ENCODE measurements around the gene SPNS3. TPM values are rescaled to one million over a fixed set of nuclear protein-coding genes. Genes with fewer than 3 reads are reported as not detected.

The SPNS3 gene
- total RNA-seq, 1 experiment from 2014 or later, result 0.37 TPM

- H3K4me2 ChIP-seq (ENCODE audit: low read length), result no peak overlapping the region
- no peaks in the 10 kb centered on the region for H3K9me2 ChIP-seq (ENCODE audit: insufficient read depth)
- H3K4me1 ChIP-seq (ENCODE audit: control insufficient read depth in 1 of 2, insufficient read depth in 2 of 2, low read length in 2 of 2), result peaks cover 21 to 31% of the 10 kb centered on the region in 2 experiments
- no peak for ATAC-seq
- no TSS peak for BruUV-seq (replicated peaks)
- H3K9me3 ChIP-seq (ENCODE audit: control insufficient read depth in 1 of 2, insufficient read depth in 1 of 2, low read depth in 1 of 2, low read length in 2 of 2), result no peaks in the 10 kb centered on the region
- no peak for DNase-seq (ENCODE audit: low read depth, low spot score)
- intact Hi-C loops (cut with micrococcal nuclease), result no loop called here
- H3K36me3 ChIP-seq (ENCODE audit: control insufficient read depth in 1 of 2, insufficient read depth in 2 of 2, low read length in 2 of 2), result no peaks in the 10 kb centered on the region
- H2AFZ ChIP-seq (ENCODE audit: low read depth, low read length, poor library complexity, severe bottlenecking), result no peak overlapping the region
- H3K4me3 ChIP-seq (replicated peaks in 1 of 2; ENCODE audit: low read depth in 1 of 2, low read length in 2 of 2), result no peak overlapping the region
- ChIA-PET POLR2A (no interaction called here), CTCF (no interaction called here), RAD21 (ENCODE audit: low non-redundant PET in 1 of 2, low total read pairs in 2 of 2, uncharacterized antibody in 2 of 2, unreplicated experiment in 2 of 2) (no interaction called here)
- no peak overlapping the region for H3K9ac ChIP-seq (ENCODE audit: low read length)
- no peaks in the 10 kb centered on the region for H3K79me2 ChIP-seq (ENCODE audit: insufficient read depth, low read length)
- no peaks in the 10 kb centered on the region for H4K20me1 ChIP-seq (ENCODE audit: insufficient read depth)
- TF ChIP-seq YY1 (IDR thresholded peaks at IDR 0.05; ENCODE audit: extremely low read depth, insufficient replicate concordance, low read depth, low read length), result no peak
- TF ChIP-seq ZFX (IDR thresholded peaks at IDR 0.05), result no peak
- TF ChIP-seq MAX (IDR thresholded peaks at IDR 0.05), result no peak
- no peak for TF ChIP-seq CTCF (IDR thresholded peaks at IDR 0.05 in 2 of 3, conservative IDR thresholded peaks at IDR 0.05 in 1 of 3; ENCODE audit: borderline replicate concordance in 1 of 3, insufficient read depth in 1 of 3, low read depth in 2 of 3, low read length in 2 of 3)
- no peak for TF ChIP-seq RAD21 (IDR thresholded peaks at IDR 0.05; ENCODE audit: low read depth)
- no peak for TF ChIP-seq SP1 (IDR thresholded peaks at IDR 0.05; ENCODE audit: low read depth)
- TF ChIP-seq ZNF274 (IDR thresholded peaks at IDR 0.05; ENCODE audit: low read depth, low read length), result no peak
- no peak for TF ChIP-seq REST (IDR thresholded peaks at IDR 0.05; ENCODE audit: low read depth)
- no peak for TF ChIP-seq CBX3 (IDR thresholded peaks at IDR 0.05; ENCODE audit: low read depth)
- TF ChIP-seq JUND (IDR thresholded peaks at IDR 0.05), result no peak
- TF ChIP-seq SIN3A (IDR thresholded peaks at IDR 0.05; ENCODE audit: low read depth), result no peak
- TF ChIP-seq ELF1 (IDR thresholded peaks at IDR 0.05; ENCODE audit: borderline replicate concordance, low read depth), result no peak
- H3K27ac ChIP-seq (ENCODE audit: low read depth, low read length), result no peak overlapping the region
- H3K27me3 ChIP-seq (ENCODE audit: insufficient read depth, low read length), result no peaks in the 10 kb centered on the region
Measured at GRCh38 chr17:4512156-4513112, 78.7 kb downstream of the SPNS3 start.

Measured in HCT116 (cell line).